K562 (cell line): Measurements from ENCODE around the gene MTA2. TPM values are rescaled to one million over a fixed set of nuclear protein-coding genes. Genes with fewer than 3 reads are reported as not detected.

Source experiments
- ETS2 ChIP-seq: IDR thresholded peaks from 2 replicates; pipeline ENCODE4 v1.6.1; 2016; ENCODE audit warnings: borderline replicate concordance, missing genetic modification characterization, mild to moderate bottlenecking, moderate library complexity, missing compliant biosample characterization; ENCODE audit not compliant: poor library complexity, severe bottlenecking
- HOXB6 ChIP-seq: fragments of 250-450 bp; sonication (Bioruptor Pico); IDR thresholded peaks from 2 replicates; pipeline ENCODE4 v1.5.1; 2022; ENCODE audit warnings: mild to moderate bottlenecking, borderline replicate concordance
- KAT8 ChIP-seq: fragments of 450-650 bp; IDR thresholded peaks from 2 replicates; pipeline ENCODE4 v1.6.1; 2016; ENCODE audit warnings: low read depth, mild to moderate bottlenecking
- MECOM ChIP-seq: fragments of 250-450 bp; sonication (Bioruptor Pico); IDR thresholded peaks from 2 replicates; pipeline ENCODE4 v1.8.0; 2022; ENCODE audit warnings: inconsistent platforms
- POLR3G ChIP-seq: IDR thresholded peaks from 2 replicates; pipeline ENCODE4 v1.6.1; 2011; ENCODE audit not compliant: insufficient read length, insufficient replicate concordance; ENCODE audit errors: extremely low read depth
- PPARD ChIP-seq: fragments of 250-450 bp; sonication (Bioruptor Pico); IDR thresholded peaks from 2 replicates; pipeline ENCODE4 v1.8.0; 2022; ENCODE audit warnings: inconsistent platforms, mild to moderate bottlenecking, moderate library complexity
- PTRF ChIP-seq: fragments of 450-650 bp; IDR thresholded peaks from 2 replicates; pipeline ENCODE4 v1.6.1; 2016; ENCODE audit warnings: mild to moderate bottlenecking, missing genetic modification characterization, missing compliant biosample characterization
- SMAD2 ChIP-seq: fragments of 150-350 bp; IDR thresholded peaks from 2 replicates; pipeline ENCODE4 v1.6.1; 2014; ENCODE audit warnings: low read depth, mild to moderate bottlenecking, low read length
- TEAD1 ChIP-seq, 2 experiments: fragments of 450-650 bp in 1 of 2; sonication (generic) in 1 of 2; formaldehyde crosslinking; IDR thresholded peaks; 2 replicates each; pipeline versions ENCODE4 v1.4.0 to v1.8.0; 2020 to 2022; ENCODE audit warnings: mild to moderate bottlenecking in 2 of 2, missing genetic modification reagents in 1 of 2
- ZC3H11A ChIP-seq: IDR thresholded peaks from 2 replicates; pipeline ENCODE4 v1.6.1; 2012; ENCODE audit warnings: low read depth, low read length, improper control_type of control experiment
- ZNF584 ChIP-seq: fragments of 200-800 bp; sonication (Bioruptor generic); IDR thresholded peaks from 2 replicates; pipeline ENCODE4 v1.6.1; 2016; ENCODE audit warnings: low read depth, mild to moderate bottlenecking, missing genetic modification characterization, missing compliant biosample characterization
- ZNF696 ChIP-seq: fragments of 250-450 bp; sonication (Bioruptor Pico); conservative IDR thresholded peaks from 2 replicates; pipeline ENCODE4 v1.4.0; 2020; ENCODE audit warnings: mild to moderate bottlenecking, moderate library complexity
- ZNF699 ChIP-seq: fragments of 250-450 bp; sonication (Bioruptor Pico); IDR thresholded peaks from 2 replicates; pipeline ENCODE4 v1.8.0; 2021; ENCODE audit warnings: mild to moderate bottlenecking, moderate library complexity; ENCODE audit not compliant: insufficient replicate concordance
- polyA plus RNA-seq, 8 experiments: library from polyadenylated mRNA; depleted of rRNA in 4 of 8; stranded (reverse) in 5 of 8; unstranded in 3 of 8; fragments of >200 nt; fragmentation: Nextera tagmentation in 2 of 8; fragmentation: Illumina TruSeq in 1 of 8; extraction: Ambion mirVana in 2 of 8; extraction: Trizol in 1 of 8; gene quantifications; 2 replicates each; pipeline versions ENCODE4 v1.2.1 to v1.2.3, GENCODE V29; 2011 to 2014; ENCODE audit warnings: inconsistent platforms in 1 of 8, missing spikeins in 1 of 8
- total RNA-seq, 7 experiments: library from RNA; depleted of rRNA in 6 of 7; stranded (reverse); fragments of >200 nt in 6 of 7; fragmentation: Illumina TruSeq in 2 of 7; extraction: Trizol in 2 of 7; gene quantifications; 2 replicates each; pipeline versions ENCODE4 v1.2.1 to v1.2.3, GENCODE V29; 2011 to 2021; ENCODE audit warnings: low replicate concordance in 1 of 7
- TF ChIP-seq, protein P1 (sequence below): sonication (generic); formaldehyde crosslinking; IDR thresholded peaks from 2 replicates; pipeline ENCODE4 v1.9.0; 2022; ENCODE audit warnings: mild to moderate bottlenecking, missing genetic modification reagents
- TF ChIP-seq, protein P2 (sequence below): fragments of 250-450 bp; sonication (Bioruptor Pico); IDR thresholded peaks from 2 replicates; pipeline ENCODE4 v1.8.0; 2021; ENCODE audit warnings: moderate library complexity, mild to moderate bottlenecking, inconsistent platforms
- TF ChIP-seq, protein P3 (sequence below): fragments of 450-650 bp; IDR thresholded peaks from 2 replicates; pipeline ENCODE4 v1.6.1; 2016
- TF ChIP-seq, protein P4 (sequence below), 2 experiments: fragments of 200-800 bp in 1 of 2; sonication (Bioruptor generic) in 1 of 2; sonication (generic) in 1 of 2; formaldehyde crosslinking in 1 of 2; IDR thresholded peaks in 1 of 2; conservative IDR thresholded peaks in 1 of 2; 2 replicates each; pipeline versions ENCODE4 v1.5.0 to v1.6.1; 2016 to 2020; ENCODE audit warnings: missing compliant biosample characterization in 1 of 2, missing genetic modification characterization in 1 of 2, missing genetic modification reagents in 1 of 2

The MTA2 gene
- total and polyA plus RNA-seq, 9 of the 15 experiments (the other 6 are each of a cell fraction or from before 2014, with no cell fraction given) = 6.2 to 220 (median 172) TPM

DNA sequence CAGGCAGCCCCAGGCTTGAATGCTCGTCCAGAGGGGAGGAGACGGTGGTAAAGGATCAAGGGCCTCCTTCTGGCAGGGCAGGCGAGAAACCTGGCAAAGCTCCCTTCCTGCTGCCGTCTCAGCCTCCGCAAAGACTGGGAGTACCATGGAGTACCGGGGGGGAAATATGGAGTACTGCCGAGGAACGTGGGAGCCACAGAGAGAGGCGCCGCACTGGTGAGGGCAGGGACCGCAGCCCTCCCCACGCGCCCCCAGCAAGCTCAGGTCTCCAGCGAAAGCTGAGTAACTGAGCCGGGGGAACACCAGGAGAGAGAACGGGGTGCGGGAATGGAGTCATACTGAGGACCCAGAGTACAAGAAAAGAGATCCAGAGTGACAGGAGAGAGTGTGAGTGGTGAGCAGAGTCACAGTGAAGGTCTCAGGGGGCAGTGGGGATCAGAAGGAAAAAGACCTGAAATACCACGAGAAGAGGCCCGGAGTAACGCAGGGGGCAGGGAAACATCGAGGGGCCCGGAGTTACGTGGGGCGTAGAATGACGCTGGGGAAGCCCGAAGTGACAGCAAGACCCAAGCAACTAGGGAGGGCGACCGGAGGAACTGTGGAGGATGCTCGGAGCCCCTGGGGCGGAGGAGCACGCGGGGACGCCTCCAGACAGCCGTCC is 10.2 kb upstream of the MTA2 start (continued):
- TF ChIP-seq POLR3G (no peak), ZNF696 (CRISPR knock-in tag) (no peak), ZNF584 (no peak), HOXB6 (CRISPR knock-in tag) (no peak), PTRF (no peak), KAT8 (no peak), ZC3H11A (no peak), PPARD (CRISPR knock-in tag) (no peak), SMAD2 (no peak), ETS2 (no peak), ZNF699 (CRISPR knock-in tag) (no peak), MECOM (CRISPR knock-in tag) (no peak), TEAD1 (CRISPR knock-in tag; IDR thresholded peaks at IDR 0.05) (peak in 1 of 2 experiments; percentile 79; a peak in 2 of 4 replicates)
- TF ChIP-seq, protein P1, sequence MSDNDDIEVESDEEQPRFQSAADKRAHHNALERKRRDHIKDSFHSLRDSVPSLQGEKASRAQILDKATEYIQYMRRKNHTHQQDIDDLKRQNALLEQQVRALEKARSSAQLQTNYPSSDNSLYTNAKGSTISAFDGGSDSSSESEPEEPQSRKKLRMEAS = peak; percentile 75
- TF ChIP-seq, protein P2, sequence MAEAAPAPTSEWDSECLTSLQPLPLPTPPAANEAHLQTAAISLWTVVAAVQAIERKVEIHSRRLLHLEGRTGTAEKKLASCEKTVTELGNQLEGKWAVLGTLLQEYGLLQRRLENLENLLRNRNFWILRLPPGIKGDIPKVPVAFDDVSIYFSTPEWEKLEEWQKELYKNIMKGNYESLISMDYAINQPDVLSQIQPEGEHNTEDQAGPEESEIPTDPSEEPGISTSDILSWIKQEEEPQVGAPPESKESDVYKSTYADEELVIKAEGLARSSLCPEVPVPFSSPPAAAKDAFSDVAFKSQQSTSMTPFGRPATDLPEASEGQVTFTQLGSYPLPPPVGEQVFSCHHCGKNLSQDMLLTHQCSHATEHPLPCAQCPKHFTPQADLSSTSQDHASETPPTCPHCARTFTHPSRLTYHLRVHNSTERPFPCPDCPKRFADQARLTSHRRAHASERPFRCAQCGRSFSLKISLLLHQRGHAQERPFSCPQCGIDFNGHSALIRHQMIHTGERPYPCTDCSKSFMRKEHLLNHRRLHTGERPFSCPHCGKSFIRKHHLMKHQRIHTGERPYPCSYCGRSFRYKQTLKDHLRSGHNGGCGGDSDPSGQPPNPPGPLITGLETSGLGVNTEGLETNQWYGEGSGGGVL (CRISPR knock-in tag) = no peak
- TF ChIP-seq, protein P3, sequence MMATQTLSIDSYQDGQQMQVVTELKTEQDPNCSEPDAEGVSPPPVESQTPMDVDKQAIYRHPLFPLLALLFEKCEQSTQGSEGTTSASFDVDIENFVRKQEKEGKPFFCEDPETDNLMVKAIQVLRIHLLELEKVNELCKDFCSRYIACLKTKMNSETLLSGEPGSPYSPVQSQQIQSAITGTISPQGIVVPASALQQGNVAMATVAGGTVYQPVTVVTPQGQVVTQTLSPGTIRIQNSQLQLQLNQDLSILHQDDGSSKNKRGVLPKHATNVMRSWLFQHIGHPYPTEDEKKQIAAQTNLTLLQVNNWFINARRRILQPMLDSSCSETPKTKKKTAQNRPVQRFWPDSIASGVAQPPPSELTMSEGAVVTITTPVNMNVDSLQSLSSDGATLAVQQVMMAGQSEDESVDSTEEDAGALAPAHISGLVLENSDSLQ = peak; percentile 64; the same call in 1 of the 2 replicates
- TF ChIP-seq, protein P4, sequence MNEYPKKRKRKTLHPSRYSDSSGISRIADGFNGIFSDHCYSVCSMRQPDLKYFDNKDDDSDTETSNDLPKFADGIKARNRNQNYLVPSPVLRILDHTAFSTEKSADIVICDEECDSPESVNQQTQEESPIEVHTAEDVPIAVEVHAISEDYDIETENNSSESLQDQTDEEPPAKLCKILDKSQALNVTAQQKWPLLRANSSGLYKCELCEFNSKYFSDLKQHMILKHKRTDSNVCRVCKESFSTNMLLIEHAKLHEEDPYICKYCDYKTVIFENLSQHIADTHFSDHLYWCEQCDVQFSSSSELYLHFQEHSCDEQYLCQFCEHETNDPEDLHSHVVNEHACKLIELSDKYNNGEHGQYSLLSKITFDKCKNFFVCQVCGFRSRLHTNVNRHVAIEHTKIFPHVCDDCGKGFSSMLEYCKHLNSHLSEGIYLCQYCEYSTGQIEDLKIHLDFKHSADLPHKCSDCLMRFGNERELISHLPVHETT (CRISPR knock-in tag; conservative IDR thresholded peaks at IDR 0.05 in 1 of 2, IDR thresholded peaks at IDR 0.05 in 1 of 2) = no peak
